H1 (cell line): Measurements from ENCODE around the gene ZBTB40. TPM values are rescaled to one million over a fixed set of nuclear protein-coding genes. Genes with fewer than 3 reads are reported as not detected.

Experiments
- CTCF ChIA-PET: fragments of 300-600 bp; sonication (Branson Sonifier 250); formaldehyde crosslinking; loops from one replicate; lab custom pipeline; 2021; ENCODE audit not compliant: partially characterized antibody; lab: Charles Lee
- POLR2A ChIA-PET: fragments of 300-600 bp; sonication (Branson Sonifier 250); formaldehyde crosslinking; loops from one replicate; lab custom pipeline; 2021; ENCODE audit warnings: inconsistent platforms; ENCODE audit not compliant: partially characterized antibody; lab: Charles Lee
- DNase-seq, 2 experiments: peaks; one replicate each; pipeline versions ENCODE4 v3.0.0 to v3.0.0-alpha.2; 2010 to 2022; ENCODE audit warnings: low spot score in 2 of 2, low read depth in 1 of 2, mixed read lengths in 1 of 2
- FAIRE-seq: peaks from 2 replicates; lab custom pipeline; 2011; peaks lifted over from hg19 to GRCh38; lab: Jason Lieb, UNC
- H2AFZ ChIP-seq: 2 replicates; pipeline ENCODE4 v1.8.1; 2012; ENCODE audit warnings: low read length, inconsistent platforms
- H2AK5ac ChIP-seq: 2 replicates; pipeline ENCODE4 v1.6.1; 2013; ENCODE audit warnings: low read depth, low read length
- H2BK120ac ChIP-seq: replicated peaks from 2 replicates; pipeline ENCODE3; 2013; ENCODE audit warnings: low read depth, low read length, inconsistent platforms
- H2BK12ac ChIP-seq: 2 replicates; pipeline ENCODE4 v1.6.1; 2013; ENCODE audit warnings: low read depth, low read length
- H2BK15ac ChIP-seq: 2 replicates; pipeline ENCODE4 v1.6.1; 2013; ENCODE audit warnings: low read length
- H2BK20ac ChIP-seq: 2 replicates; pipeline ENCODE4 v1.6.1; 2013; ENCODE audit warnings: low read length
- H2BK5ac ChIP-seq: 2 replicates; pipeline ENCODE4 v1.6.1; 2013; ENCODE audit warnings: low read depth, low read length
- H3K14ac ChIP-seq: 2 replicates; pipeline ENCODE4 v1.6.1; 2013; ENCODE audit warnings: inconsistent platforms; ENCODE audit not compliant: insufficient read length
- H3K18ac ChIP-seq: 2 replicates; pipeline ENCODE4 v1.6.1; 2013; ENCODE audit warnings: low read length; ENCODE audit errors: extremely low read depth
- H3K23ac ChIP-seq: 2 replicates; pipeline ENCODE4 v1.6.1; 2013; ENCODE audit warnings: inconsistent platforms; ENCODE audit not compliant: insufficient read length
- H3K23me2 ChIP-seq: 2 replicates; pipeline ENCODE4 v1.6.1; 2013; ENCODE audit warnings: low read depth, low read length
- H3K27ac ChIP-seq: 2 replicates; pipeline ENCODE4 v1.6.1; 2011; ENCODE audit warnings: low read depth, low read length, inconsistent platforms
- H3K27me3 ChIP-seq, 4 experiments: replicated peaks in 1 of 4; 1 replicate in 1 of 4; 2 replicates in 3 of 4; pipeline versions ENCODE4 v1.6.1 to v1.8.1; 2011 to 2013; ENCODE audit warnings: low read length in 3 of 4, mild to moderate bottlenecking in 3 of 4, inconsistent platforms in 2 of 4, mixed read lengths in 2 of 4, moderate library complexity in 1 of 4; ENCODE audit not compliant: control insufficient read depth in 3 of 4, insufficient read depth in 3 of 4; ENCODE audit errors: extremely low read depth in 1 of 4
- H3K36me3 ChIP-seq, 4 experiments: 2 replicates each; pipeline versions ENCODE4 v1.6.1 to v1.8.1; 2011 to 2013; ENCODE audit warnings: mild to moderate bottlenecking in 4 of 4, low read length in 3 of 4, moderate library complexity in 2 of 4, control low read depth in 1 of 4, inconsistent platforms in 1 of 4; ENCODE audit not compliant: insufficient read depth in 4 of 4, control insufficient read depth in 2 of 4
- H3K4ac ChIP-seq: replicated peaks from 2 replicates; pipeline ENCODE3; 2013; ENCODE audit warnings: low read length, low read depth, mixed read lengths, inconsistent platforms; ENCODE audit not compliant: insufficient read length
- H3K4me1 ChIP-seq, 4 experiments: replicated peaks in 1 of 4; 1 replicate in 1 of 4; 2 replicates in 3 of 4; pipeline versions ENCODE4 v1.6.1 to v1.8.1; 2011 to 2013; ENCODE audit warnings: low read length in 3 of 4, inconsistent platforms in 2 of 4, mixed read lengths in 1 of 4; ENCODE audit not compliant: insufficient read depth in 4 of 4, control insufficient read depth in 3 of 4
- H3K4me2 ChIP-seq, 2 experiments: 2 replicates each; pipeline versions ENCODE4 v1.6.1 to v1.8.1; 2011 to 2013; ENCODE audit warnings: low read depth in 2 of 2, low read length in 2 of 2, control low read depth in 1 of 2, inconsistent platforms in 1 of 2, mild to moderate bottlenecking in 1 of 2; ENCODE audit not compliant: insufficient read depth in 1 of 2
- H3K4me3 ChIP-seq, 4 experiments: fragments of 200-600, 300-600 bp in 1 of 4; sonication (generic), shearing (Covaris generic), sonication (Bioruptor Twin) in 1 of 4; 2 replicates each; pipeline versions ENCODE4 v1.5.1 to v1.8.1; 2011 to 2016; ENCODE audit warnings: low read length in 4 of 4, low read depth in 3 of 4, control low read depth in 2 of 4, inconsistent platforms in 2 of 4, mild to moderate bottlenecking in 2 of 4, mixed read lengths in 1 of 4, moderate library complexity in 1 of 4; ENCODE audit not compliant: insufficient read depth in 2 of 4; ENCODE audit errors: extremely low read depth in 1 of 4
- H3K56ac ChIP-seq: replicated peaks from 2 replicates; pipeline ENCODE3; 2013; ENCODE audit warnings: low read depth, mild to moderate bottlenecking, mixed read lengths, low read length, inconsistent platforms; ENCODE audit not compliant: insufficient read length
- H3K79me1 ChIP-seq: 2 replicates; pipeline ENCODE4 v1.6.1; 2013; ENCODE audit warnings: low read depth, low read length, control low read depth
- H3K79me2 ChIP-seq, 2 experiments: 2 replicates each; pipeline versions ENCODE4 v1.6.1 to v1.8.1; 2012 to 2013; ENCODE audit warnings: low read length in 2 of 2, mild to moderate bottlenecking in 2 of 2, inconsistent platforms in 1 of 2; ENCODE audit not compliant: insufficient read depth in 2 of 2, control insufficient read depth in 1 of 2
- H3K9ac ChIP-seq, 4 experiments: replicated peaks in 1 of 4; 1 replicate in 1 of 4; 2 replicates in 3 of 4; pipeline versions ENCODE4 v1.6.1 to v1.8.1; 2011 to 2013; ENCODE audit warnings: low read depth in 3 of 4, low read length in 3 of 4, control low read depth in 2 of 4, mild to moderate bottlenecking in 2 of 4, moderate library complexity in 2 of 4, inconsistent platforms in 1 of 4; ENCODE audit errors: extremely low read depth in 1 of 4
- H3K9me3 ChIP-seq, 2 experiments: 2 replicates each; pipeline versions ENCODE4 v1.6.1 to v1.8.1; 2012 to 2013; ENCODE audit warnings: mild to moderate bottlenecking in 2 of 2, moderate library complexity in 2 of 2, control low read depth in 1 of 2, inconsistent platforms in 1 of 2, low read depth in 1 of 2, low read length in 1 of 2, mixed read lengths in 1 of 2; ENCODE audit not compliant: insufficient read depth in 2 of 2
- H4K20me1 ChIP-seq, 2 experiments: replicated peaks in 1 of 2; 2 replicates each; pipeline versions ENCODE3 to v1.8.1; 2011 to 2013; ENCODE audit warnings: inconsistent platforms in 2 of 2, low read length in 2 of 2, mild to moderate bottlenecking in 1 of 2; ENCODE audit not compliant: insufficient read depth in 2 of 2, control insufficient read depth in 1 of 2
- H4K5ac ChIP-seq: 2 replicates; pipeline ENCODE4 v1.6.1; 2013; ENCODE audit warnings: low read length, low read depth, mixed read lengths, inconsistent platforms; ENCODE audit not compliant: insufficient read length
- H4K8ac ChIP-seq: 2 replicates; pipeline ENCODE4 v1.8.0; 2013; ENCODE audit warnings: mild to moderate bottlenecking, moderate library complexity, low read length, inconsistent platforms; ENCODE audit not compliant: insufficient read depth; ENCODE audit errors: extremely low read depth
- H4K91ac ChIP-seq: replicated peaks from 2 replicates; pipeline ENCODE3; 2013; ENCODE audit warnings: low read length, mixed read lengths, inconsistent platforms; ENCODE audit not compliant: insufficient read length
- ATF2 ChIP-seq: IDR thresholded peaks from 2 replicates; pipeline ENCODE4 v1.6.1; 2012; ENCODE audit warnings: low read length, inconsistent platforms
- BACH1 ChIP-seq: IDR thresholded peaks from 2 replicates; pipeline ENCODE4 v1.6.1; 2012; ENCODE audit warnings: low read length, improper control_type of control experiment
- FOSL1 ChIP-seq: IDR thresholded peaks from 2 replicates; pipeline ENCODE4 v1.6.1; 2011; ENCODE audit warnings: mild to moderate bottlenecking, low read depth, low read length, moderate library complexity; ENCODE audit not compliant: insufficient read depth
- RXRA ChIP-seq: IDR thresholded peaks from 2 replicates; pipeline ENCODE4 v1.6.1; 2011; ENCODE audit warnings: low read depth, mild to moderate bottlenecking, low read length, moderate library complexity; ENCODE audit not compliant: insufficient read depth
- WGBS, 2 experiments: shearing (Covaris generic) in 1 of 2; methylation state at CpG; one replicate each; pipeline versions ENCODE4 v1.1.6 to v1.1.7; 2013 to 2015; ENCODE audit warnings: low lambda C conversion rate in 2 of 2, mixed read lengths in 2 of 2, inconsistent platforms in 1 of 2, low coverage in 1 of 2, missing lambda C conversion rate in 1 of 2; ENCODE audit not compliant: insufficient replicate concordance in 2 of 2, insufficient coverage in 1 of 2, insufficient read length in 1 of 2; ENCODE audit errors: extremely low coverage in 1 of 2, missing lambda C conversion rate in 1 of 2; 5-methylcytosine and 5-hydroxymethylcytosine counted together
- polyA plus RNA-seq, 7 experiments: library from polyadenylated mRNA; depleted of rRNA in 3 of 7; stranded (reverse) in 5 of 7; unstranded in 2 of 7; fragments of >200 nt in 5 of 7; fragments of 200-250 nt in 2 of 7; gene quantifications; 1 replicate in 5 of 7; 2 replicates in 1 of 7; 4 replicates in 1 of 7; pipeline versions ENCODE4 v1.2.1 to v1.2.3, GENCODE V29; 2011 to 2013; ENCODE audit warnings: missing spikeins in 2 of 7, mixed read lengths in 2 of 7
- total RNA-seq: library from RNA; stranded (reverse); fragmentation: NEBNext Ultra II Directional; extraction: Animal tissue kit (Norgen Biotek cat#: 25700); gene quantifications from 2 replicates; pipeline ENCODE4 v1.2.1, GENCODE V29; 2021

Gene ZBTB40
- total and polyA plus RNA-seq, 2 of the 8 experiments (the other 6 are each of a cell fraction or from before 2014, with no cell fraction given) = 3.1 to 19.3 TPM

- Histone ChIP-seq H2AFZ (no peak overlapping the region), H2BK12ac (no peak overlapping the region), H3K27ac (no peak overlapping the region), H4K91ac (no peak overlapping the region), H4K8ac (no peak overlapping the region), H3K4me3 (no peak overlapping the region), H3K27me3 (no peaks in the 10 kb centered on the region), H2BK15ac (no peak overlapping the region), H3K23me2 (0 out of 2 replicates have a peak, but pooled peaks cover 2% of the 10 kb centered on the region), H3K18ac (no peak overlapping the region), H2BK120ac (no peak overlapping the region), H4K5ac (no peak overlapping the region), H3K79me2 (no peaks in the 10 kb centered on the region), H3K4ac (no peak overlapping the region), H3K56ac (no peak overlapping the region), H3K9me3 (no peaks in the 10 kb centered on the region), H3K9ac (no peak overlapping the region), H2BK20ac (no peak overlapping the region), H3K14ac (no peak overlapping the region), H3K4me1 (no peaks in the 10 kb centered on the region), H3K36me3 (peaks cover 0 to 24% (median 12%) of the 10 kb centered on the region in 4 experiments; a peak in 6 of 8 replicates), H2AK5ac (no peak overlapping the region), H3K4me2 (no peak overlapping the region), H3K79me1 (no peaks in the 10 kb centered on the region), H3K23ac (no peak overlapping the region), H2BK5ac (no peak overlapping the region), H4K20me1 (peaks cover 0 to 2% of the 10 kb centered on the region in 2 experiments)
- ChIA-PET CTCF (interaction anchor here (0.6 to 5.2 kb wide), 18 partner anchors 11 to 700 kb away, joined by 3 to 70 read pairs (median 4); partner anchors contain the start of gene C1QC), POLR2A (interaction anchor here (1.1 to 1.5 kb wide), 2 partner anchors 109 to 115 kb away, joined by 4 read pairs; partner anchors contain the start of gene C1QA)
- FAIRE-seq (no peak), DNase-seq (no peak)
- TF ChIP-seq BACH1 = no peak
- TF ChIP-seq FOSL1 = no peak
- TF ChIP-seq ATF2 = no peak
- TF ChIP-seq RXRA = no peak
- WGBS, 2 experiments = 87% methylated on average over 5 of the region's 5 CpGs; no CpG with 5 or more reads in 1 of the 2 experiments
These were observed 75.0 kb downstream of the ZBTB40 start for GRCh38 chr1:22526677-22527076.
